PFSK-1 (cell line): ENCODE data around the gene WLS.

Source experiments
- FOXP2 ChIP-seq: optimal IDR thresholded peaks from 2 replicates; pipeline ENCODE3; 2011; ENCODE audit warnings: borderline replicate concordance, control low read depth, inconsistent platforms; ENCODE audit not compliant: insufficient read depth; ENCODE audit errors: extremely low read length, extremely low read depth
- POLR2AphosphoS5 ChIP-seq: IDR thresholded peaks from 2 replicates; pipeline ENCODE4 v1.6.1; 2012; ENCODE audit warnings: low read depth, mild to moderate bottlenecking, control low read depth, low read length, moderate library complexity
- REST ChIP-seq, 2 experiments: IDR thresholded peaks; 2 replicates each; pipeline versions ENCODE4 v1.6.1 to v1.8.0; 2011 to 2012; ENCODE audit warnings: low read depth in 2 of 2, low read length in 2 of 2, control low read depth in 1 of 2, inconsistent platforms in 1 of 2, mild to moderate bottlenecking in 1 of 2, moderate library complexity in 1 of 2; ENCODE audit not compliant: insufficient read depth in 1 of 2
- SIN3A ChIP-seq: IDR thresholded peaks from 2 replicates; pipeline ENCODE4 v1.6.1; 2012; ENCODE audit warnings: mild to moderate bottlenecking, low read length, moderate library complexity, borderline replicate concordance; ENCODE audit not compliant: insufficient read depth
- TAF1 ChIP-seq: IDR thresholded peaks from 2 replicates; pipeline ENCODE4 v1.6.1; 2012; ENCODE audit warnings: low read length, control low read depth, borderline replicate concordance; ENCODE audit not compliant: insufficient read depth

DNA sequence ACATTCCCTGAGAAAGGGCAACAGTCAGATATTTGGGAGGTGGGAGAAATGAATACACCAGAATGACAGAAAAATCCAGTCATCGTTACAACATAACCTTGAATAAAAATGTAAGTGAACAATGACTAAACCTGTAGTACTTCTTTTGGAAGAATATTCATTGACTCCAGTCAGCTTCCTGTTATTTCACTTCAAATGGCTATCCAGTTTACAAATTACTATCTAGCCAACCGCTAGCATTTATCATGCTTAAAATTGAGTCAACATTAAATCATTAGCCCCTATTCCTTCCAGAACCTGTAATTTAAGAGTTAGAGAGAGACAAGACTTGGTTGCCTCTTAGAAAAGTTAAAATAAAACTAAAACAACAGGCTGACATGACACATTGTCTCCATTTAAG lies 33.6 kb downstream of the WLS start:
- TF ChIP-seq SIN3A: no peak
- no peak for TF ChIP-seq POLR2AphosphoS5
- TF ChIP-seq TAF1: no peak
- TF ChIP-seq FOXP2: no peak
- TF ChIP-seq REST (IDR thresholded peaks at IDR 0.05; ENCODE audit: insufficient read depth in 1 of 2, low read depth in 2 of 2, low read length in 2 of 2): no peak
